K562 treated with DMSO at 1 percent for 4 hours (cell line): ENCODE results near the gene CYLD. TPM values are rescaled to one million over a fixed set of nuclear protein-coding genes. Genes with fewer than 3 reads are reported as not detected.

Experiments
- total RNA-seq: library from RNA; unstranded; fragments of 300-600 nt; gene quantifications from 2 replicates; pipeline ENCODE4 v1.2.3, GENCODE V29; 2022; ENCODE audit not compliant: insufficient read depth

CYLD gene
- 6.4 and 8.4 TPM in 2 replicates for total RNA-seq

GRCh38 chr16:50741781-50742575 lies at the start of gene CYLD:
TSS of gene CYLD (plus strand) at chr16:50742086. CDS start at chr16:50749699, 7,613 bp downstream.

DNA sequence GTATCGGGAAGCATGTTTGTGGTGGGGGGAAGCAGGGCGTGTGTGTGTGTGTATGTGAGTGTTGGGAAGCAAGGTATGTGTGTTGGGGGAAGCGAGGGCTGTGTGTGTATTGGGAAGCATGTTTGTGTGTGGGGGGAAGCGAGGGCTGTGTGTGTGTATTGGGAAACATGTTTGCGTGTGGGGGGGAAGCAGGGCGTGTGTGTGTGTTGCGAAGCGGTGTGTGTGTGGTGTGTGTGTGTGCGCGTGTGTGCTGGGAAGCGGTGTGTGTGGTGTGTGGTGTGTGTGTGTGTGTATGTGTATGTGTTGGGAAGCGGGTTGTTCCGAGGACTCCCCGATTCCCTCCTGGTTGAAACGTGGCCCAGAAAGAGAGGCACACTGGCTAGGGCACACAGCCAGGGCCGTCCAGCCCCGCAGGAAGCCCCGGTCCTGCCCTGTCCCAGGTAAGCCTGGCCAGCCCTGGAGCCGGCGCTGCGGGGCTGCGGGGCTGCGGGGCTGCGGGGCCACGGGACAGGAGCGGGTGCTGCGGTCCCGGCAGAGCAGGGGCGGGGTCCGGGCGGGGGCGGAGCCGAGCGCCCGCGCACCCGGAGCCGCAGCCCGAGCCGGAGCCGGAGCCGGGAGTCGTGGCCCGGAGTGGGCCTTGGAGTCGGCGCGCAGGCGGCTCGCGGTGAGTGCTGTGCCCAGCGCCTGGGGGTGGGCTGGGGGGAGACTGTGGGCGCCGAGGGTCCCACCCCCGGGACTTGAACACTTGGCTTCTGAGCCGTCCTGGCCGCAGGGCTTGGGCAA lies 48.7 kb upstream of the CYLD start, which contains the start of gene NOD2:
TSS of gene NOD2 (plus strand) at position 608 of the 783 bp plus-strand sequence. CDS start 5,890 bp downstream, outside the sequence.

Other genes starting within 250 kb of the CYLD start
- gene NKD1, start 193.7 kb upstream of the CYLD start, total RNA-seq, result 0.04 TPM in 1 of 2 replicates, not detected in the other
- not detected in 2 replicates for gene SNX20, start 60.8 kb upstream of the CYLD start, total RNA-seq
- gene NOD2, start 48.5 kb upstream of the CYLD start, total RNA-seq, result not detected in 2 replicates